Stimulated activated CD4-positive, alpha-beta T cell treated with anti-CD3 and anti-CD28 coated beads, Interleukin-15, amount 100 ng/mL, for 48 hours (primary cell): Measurements from ENCODE around the gene CABP7.
A peak's percentile ranks its signal among the peaks of the same experiment; 100 is the strongest.
"Not testable (repeated sequence)": the region's sequence is repeated elsewhere in the genome, so short reads cannot be mapped to it uniquely, and the experiment has no call there.

ENCODE experiments used
- DNase-seq, 2 donors: peaks; one replicate each; pipeline ENCODE4 v3.0.0-alpha.2; 2020; ENCODE audit warnings: low read depth in 2 of 2

CABP7 gene

GRCh38 chr22:29748248-29748893, 28.6 kb downstream of the CABP7 start:
- DNase-seq, result no peak

- DNase-seq, result no peak
Measured at GRCh38 chr22:29750029-29750428, 30.2 kb downstream of the CABP7 start.

- DNase-seq, result no peak
Measured at GRCh38 chr22:29750559-29751538, 31.0 kb downstream of the CABP7 start.

GRCh38 chr22:29751669-29752068, 31.9 kb downstream of the CABP7 start:
- DNase-seq, result no peak

GRCh38 chr22:29753808-29754657, 34.2 kb downstream of the CABP7 start:
- no peak for DNase-seq

GRCh38 chr22:29754658-29755395, 35.0 kb downstream of the CABP7 start:
- not testable (repeated sequence) for DNase-seq

GRCh38 chr22:29755889-29756288, 36.1 kb downstream of the CABP7 start:
- DNase-seq, result no peak

- no peak for DNase-seq
Measured at GRCh38 chr22:29756341-29756740, 36.5 kb downstream of the CABP7 start.

- DNase-seq, result no peak
Measured at GRCh38 chr22:29757096-29757495, 37.3 kb downstream of the CABP7 start.

GRCh38 chr22:29758068-29758622, 38.3 kb downstream of the CABP7 start:
- DNase-seq, result no peak

GRCh38 chr22:29758959-29759358, 39.2 kb downstream of the CABP7 start:
- no peak for DNase-seq

- DNase-seq, result no peak
Measured at GRCh38 chr22:29762263-29762662, 42.5 kb downstream of the CABP7 start.

- DNase-seq, result peak in 1 of 2 donors; percentile 13
Measured at GRCh38 chr22:29765905-29766631, 46.3 kb downstream of the CABP7 start.

GRCh38 chr22:29766632-29767170, 46.9 kb downstream of the CABP7 start, which contains the start of gene ZMAT5:
Gene ZMAT5 (minus strand): TSS chr22:29767007. CDS start chr22:29748544, 18,463 bp downstream.
- DNase-seq, result peak; percentile 90

GRCh38 chr22:29767171-29768051, 47.6 kb downstream of the CABP7 start, which contains the start of gene UQCR10:
Gene UQCR10 (plus strand): TSS chr22:29767369. CDS start chr22:29767399, 30 bp downstream.
- DNase-seq, result peak; percentile 88

- DNase-seq, result no peak
Measured at GRCh38 chr22:29768052-29768693, 48.4 kb downstream of the CABP7 start.

- DNase-seq, result no peak
Measured at GRCh38 chr22:29769723-29770321, 50.0 kb downstream of the CABP7 start.

GRCh38 chr22:29772170-29772641, 52.4 kb downstream of the CABP7 start:
- DNase-seq, result no peak
